ENCODE data around the gene MFSD2A. TPM values are rescaled to one million over a fixed set of nuclear protein-coding genes. Genes with fewer than 3 reads are reported as not detected.

MFSD2A gene
- polyA plus RNA-seq, 1 of the 3 experiments (the other 2 are of a cell fraction), result 6.3 TPM

DNA sequence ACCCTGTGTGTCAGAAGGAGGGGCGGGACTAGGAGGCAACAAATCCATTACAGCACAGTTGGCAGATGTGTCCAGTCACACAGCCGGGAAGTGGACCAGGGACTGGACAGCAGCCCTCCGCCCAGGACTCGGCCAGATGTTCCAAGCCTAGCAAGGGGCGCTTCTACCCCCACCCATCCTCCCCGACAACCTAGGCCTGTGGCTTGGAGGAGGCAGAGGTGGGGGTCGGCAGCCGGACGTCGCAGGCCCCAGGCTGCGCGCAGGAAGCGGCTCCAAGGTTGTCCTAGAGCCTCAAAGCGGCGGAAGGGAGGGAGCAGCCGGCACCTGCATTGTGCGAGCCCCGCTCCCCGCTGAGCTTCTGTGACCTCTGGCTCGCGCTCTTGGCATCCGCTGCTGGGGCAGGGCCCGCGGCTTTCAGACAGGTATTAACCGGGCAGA, 32.7 kb upstream of the MFSD2A start:
- Histone ChIP-seq H3K9me2 (no peaks in the 10 kb centered on the region), H3K9ac (no peak overlapping the region), H3K9me3 (no peaks in the 10 kb centered on the region), H2AFZ (ENCODE audit: low read depth) (no peak overlapping the region), H3K27ac (ENCODE audit: low read depth in 2 of 2, low read length in 1 of 2) (no peak overlapping the region), H3K27me3 (ENCODE audit: insufficient read depth) (no peaks in the 10 kb centered on the region; the same call in none of the 2 replicates), H3K79me2 (ENCODE audit: insufficient read depth) (no peaks in the 10 kb centered on the region), H3K4me1 (ENCODE audit: control insufficient read depth in 1 of 2, insufficient read depth in 2 of 2, low read depth in 1 of 2, low read length in 1 of 2) (peaks cover 0 to 3% of the 10 kb centered on the region in 2 experiments; a peak in 1 of 4 replicates), H3K4me3 (ENCODE audit: low read depth in 2 of 2, low read length in 1 of 2) (no peak overlapping the region), H4K20me1 (ENCODE audit: insufficient read depth) (no peaks in the 10 kb centered on the region), H3K36me3 (replicated peaks in 1 of 2; ENCODE audit: control insufficient read depth in 1 of 2, insufficient read depth in 2 of 2, low read length in 1 of 2) (no peaks in the 10 kb centered on the region), H3K4me2 (no peak overlapping the region), H3F3A (replicated peaks; ENCODE audit: insufficient read depth) (no peaks in the 10 kb centered on the region)
- DNase-seq, result no peak
- WGBS (ENCODE audit: low lambda C conversion rate), result 86% methylated on average over 22 of the region's 25 CpGs
- CTCF ChIA-PET, result interaction anchor here (1.0 to 13.7 kb wide), 4 partner anchors 20 to 110 kb away, joined by 3 to 209 read pairs (median 38); no protein-coding TSS in a partner anchor
- TF ChIP-seq RAD21 (IDR thresholded peaks at IDR 0.05; ENCODE audit: low read length) (no peak), ELF1 (IDR thresholded peaks at IDR 0.05) (no peak), JUND (IDR thresholded peaks at IDR 0.05) (no peak), GABPA (IDR thresholded peaks at IDR 0.05; ENCODE audit: low read depth) (no peak), CHD2 (IDR thresholded peaks at IDR 0.05; ENCODE audit: low read length, partially characterized antibody) (no peak), TCF12 (IDR thresholded peaks at IDR 0.05) (no peak)
- TF ChIP-seq, protein P1, sequence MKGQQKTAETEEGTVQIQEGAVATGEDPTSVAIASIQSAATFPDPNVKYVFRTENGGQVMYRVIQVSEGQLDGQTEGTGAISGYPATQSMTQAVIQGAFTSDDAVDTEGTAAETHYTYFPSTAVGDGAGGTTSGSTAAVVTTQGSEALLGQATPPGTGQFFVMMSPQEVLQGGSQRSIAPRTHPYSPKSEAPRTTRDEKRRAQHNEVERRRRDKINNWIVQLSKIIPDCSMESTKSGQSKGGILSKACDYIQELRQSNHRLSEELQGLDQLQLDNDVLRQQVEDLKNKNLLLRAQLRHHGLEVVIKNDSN (IDR thresholded peaks at IDR 0.05; ENCODE audit: borderline replicate concordance, low read depth), result no peak
- POLR2A ChIA-PET, result no interaction called here

GRCh38 chr1:39925721-39926342, 29.1 kb upstream of the MFSD2A start:
- no peaks in the 10 kb centered on the region for H3F3A ChIP-seq (replicated peaks; ENCODE audit: insufficient read depth)
- no peak overlapping the region for H3K4me2 ChIP-seq
- H3K9ac ChIP-seq, result no peak overlapping the region
- ChIA-PET POLR2A (interaction anchor here (1.3 kb wide), 1 partner anchor 29 kb away, joined by 3 read pairs; the partner anchor contains the start of gene MFSD2A), CTCF (interaction anchor here (0.9 to 13.7 kb wide), 4 partner anchors 24 to 107 kb away, joined by 4 to 209 read pairs (median 12); partner anchors contain the start of gene MYCL)
- H3K4me3 ChIP-seq (ENCODE audit: low read depth in 2 of 2, low read length in 1 of 2), result no peak overlapping the region
- H3K27me3 ChIP-seq (ENCODE audit: insufficient read depth), result no peaks in the 10 kb centered on the region
- peaks cover 0 to 3% of the 10 kb centered on the region in 2 experiments; a peak in 1 of 4 replicates for H3K4me1 ChIP-seq (ENCODE audit: control insufficient read depth in 1 of 2, insufficient read depth in 2 of 2, low read depth in 1 of 2, low read length in 1 of 2)
- H2AFZ ChIP-seq (ENCODE audit: low read depth), result no peak overlapping the region
- no peak for DNase-seq
- no peaks in the 10 kb centered on the region for H3K9me2 ChIP-seq
- H3K27ac ChIP-seq (ENCODE audit: low read depth in 2 of 2, low read length in 1 of 2), result no peak overlapping the region
- no peaks in the 10 kb centered on the region for H3K9me3 ChIP-seq
- 85% methylated on average over 2 of the region's 2 CpGs for WGBS (ENCODE audit: low lambda C conversion rate)
- no peaks in the 10 kb centered on the region for H3K36me3 ChIP-seq (replicated peaks in 1 of 2; ENCODE audit: control insufficient read depth in 1 of 2, insufficient read depth in 2 of 2, low read length in 1 of 2)
- H4K20me1 ChIP-seq (ENCODE audit: insufficient read depth), result no peaks in the 10 kb centered on the region
- H3K79me2 ChIP-seq (ENCODE audit: insufficient read depth), result no peaks in the 10 kb centered on the region
- TF ChIP-seq, protein P2, sequence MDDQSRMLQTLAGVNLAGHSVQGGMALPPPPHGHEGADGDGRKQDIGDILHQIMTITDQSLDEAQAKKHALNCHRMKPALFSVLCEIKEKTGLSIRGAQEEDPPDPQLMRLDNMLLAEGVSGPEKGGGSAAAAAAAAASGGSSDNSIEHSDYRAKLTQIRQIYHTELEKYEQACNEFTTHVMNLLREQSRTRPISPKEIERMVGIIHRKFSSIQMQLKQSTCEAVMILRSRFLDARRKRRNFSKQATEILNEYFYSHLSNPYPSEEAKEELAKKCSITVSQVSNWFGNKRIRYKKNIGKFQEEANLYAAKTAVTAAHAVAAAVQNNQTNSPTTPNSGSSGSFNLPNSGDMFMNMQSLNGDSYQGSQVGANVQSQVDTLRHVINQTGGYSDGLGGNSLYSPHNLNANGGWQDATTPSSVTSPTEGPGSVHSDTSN (IDR thresholded peaks at IDR 0.05), result no peak
- TF ChIP-seq, protein P3, sequence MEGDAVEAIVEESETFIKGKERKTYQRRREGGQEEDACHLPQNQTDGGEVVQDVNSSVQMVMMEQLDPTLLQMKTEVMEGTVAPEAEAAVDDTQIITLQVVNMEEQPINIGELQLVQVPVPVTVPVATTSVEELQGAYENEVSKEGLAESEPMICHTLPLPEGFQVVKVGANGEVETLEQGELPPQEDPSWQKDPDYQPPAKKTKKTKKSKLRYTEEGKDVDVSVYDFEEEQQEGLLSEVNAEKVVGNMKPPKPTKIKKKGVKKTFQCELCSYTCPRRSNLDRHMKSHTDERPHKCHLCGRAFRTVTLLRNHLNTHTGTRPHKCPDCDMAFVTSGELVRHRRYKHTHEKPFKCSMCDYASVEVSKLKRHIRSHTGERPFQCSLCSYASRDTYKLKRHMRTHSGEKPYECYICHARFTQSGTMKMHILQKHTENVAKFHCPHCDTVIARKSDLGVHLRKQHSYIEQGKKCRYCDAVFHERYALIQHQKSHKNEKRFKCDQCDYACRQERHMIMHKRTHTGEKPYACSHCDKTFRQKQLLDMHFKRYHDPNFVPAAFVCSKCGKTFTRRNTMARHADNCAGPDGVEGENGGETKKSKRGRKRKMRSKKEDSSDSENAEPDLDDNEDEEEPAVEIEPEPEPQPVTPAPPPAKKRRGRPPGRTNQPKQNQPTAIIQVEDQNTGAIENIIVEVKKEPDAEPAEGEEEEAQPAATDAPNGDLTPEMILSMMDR (IDR thresholded peaks at IDR 0.05), result no peak
- TF ChIP-seq TEAD4 (IDR thresholded peaks at IDR 0.05; ENCODE audit: borderline replicate concordance, insufficient read depth) (no peak), RXRA (IDR thresholded peaks at IDR 0.05; ENCODE audit: borderline replicate concordance, low read depth) (no peak), SIN3A (IDR thresholded peaks at IDR 0.05; ENCODE audit: borderline replicate concordance, low read depth, low read length) (no peak), CHD2 (IDR thresholded peaks at IDR 0.05; ENCODE audit: low read length, partially characterized antibody) (no peak), FOXM1 (IDR thresholded peaks at IDR 0.05; ENCODE audit: low read depth) (no peak), RFX5 (IDR thresholded peaks at IDR 0.05; ENCODE audit: low read length) (no peak), USF2 (IDR thresholded peaks at IDR 0.05; ENCODE audit: borderline replicate concordance, low read depth, low read length) (no peak), IRF3 (IDR thresholded peaks at IDR 0.05; ENCODE audit: low read depth, low read length) (no peak), EP300 (IDR thresholded peaks at IDR 0.05; ENCODE audit: borderline replicate concordance in 1 of 2, low read depth in 1 of 2, low read length in 1 of 2) (no peak), YY1 (IDR thresholded peaks at IDR 0.05; ENCODE audit: low read depth) (no peak), SMC3 (IDR thresholded peaks at IDR 0.05; ENCODE audit: low read depth, low read length) (no peak)
- TF ChIP-seq, protein P4, sequence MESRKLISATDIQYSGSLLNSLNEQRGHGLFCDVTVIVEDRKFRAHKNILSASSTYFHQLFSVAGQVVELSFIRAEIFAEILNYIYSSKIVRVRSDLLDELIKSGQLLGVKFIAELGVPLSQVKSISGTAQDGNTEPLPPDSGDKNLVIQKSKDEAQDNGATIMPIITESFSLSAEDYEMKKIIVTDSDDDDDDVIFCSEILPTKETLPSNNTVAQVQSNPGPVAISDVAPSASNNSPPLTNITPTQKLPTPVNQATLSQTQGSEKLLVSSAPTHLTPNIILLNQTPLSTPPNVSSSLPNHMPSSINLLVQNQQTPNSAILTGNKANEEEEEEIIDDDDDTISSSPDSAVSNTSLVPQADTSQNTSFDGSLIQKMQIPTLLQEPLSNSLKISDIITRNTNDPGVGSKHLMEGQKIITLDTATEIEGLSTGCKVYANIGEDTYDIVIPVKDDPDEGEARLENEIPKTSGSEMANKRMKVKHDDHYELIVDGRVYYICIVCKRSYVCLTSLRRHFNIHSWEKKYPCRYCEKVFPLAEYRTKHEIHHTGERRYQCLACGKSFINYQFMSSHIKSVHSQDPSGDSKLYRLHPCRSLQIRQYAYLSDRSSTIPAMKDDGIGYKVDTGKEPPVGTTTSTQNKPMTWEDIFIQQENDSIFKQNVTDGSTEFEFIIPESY (IDR thresholded peaks at IDR 0.05; ENCODE audit: borderline replicate concordance, low read depth), result no peak

Measured in SK-N-SH (cell line).